ENCODE data around the gene C8G. TPM values are rescaled to one million over a fixed set of nuclear protein-coding genes. Genes with fewer than 3 reads are reported as not detected.

C8G gene
- total and polyA plus RNA-seq, 2 donors (not counting 1 experiment from before 2014, with no cell fraction given), result 1.7 to 2.8 TPM

GRCh38 chr9:136982232-136983051, 37.4 kb downstream of the C8G start, which contains the start of gene LCNL1:
Gene LCNL1, plus strand, starts transcription at chr9:136982993. Its CDS starts 594 bp downstream, at chr9:136983587.
- Histone ChIP-seq H3K4me2 (replicated peaks; ENCODE audit: low read depth, low read length, poor library complexity, severe bottlenecking) (no peak within 1 kb of the TSS), H3K4me1 (ENCODE audit: control insufficient read depth in 2 of 2, insufficient read depth in 2 of 2, low read length in 2 of 2) (peaks cover 12 to 17% of the 10 kb centered on the region in 2 donors), H3K27me3 (replicated peaks in 1 of 4; ENCODE audit: control extremely low read depth in 1 of 4, control insufficient read depth in 3 of 4, insufficient read depth in 4 of 4, low read length in 3 of 4) (peaks cover 0 to 78% (median 17%) of the 10 kb centered on the region in 4 experiments), H3K4me3 (ENCODE audit: control extremely low read depth in 1 of 5, extremely low read depth in 1 of 5, insufficient read depth in 1 of 5, low read depth in 2 of 5, low read length in 4 of 5) (no peak within 1 kb of the TSS), H3K9me3 (ENCODE audit: control extremely low read depth in 1 of 3, control insufficient read depth in 2 of 3, insufficient read depth in 1 of 3, low read length in 2 of 3) (peaks cover 0 to 13% (median 0%) of the 10 kb centered on the region in 3 donors), H3K36me3 (replicated peaks in 1 of 2; ENCODE audit: control extremely low read depth in 1 of 2, control insufficient read depth in 1 of 2, extremely low read depth in 1 of 2, insufficient read depth in 2 of 2, low read length in 1 of 2) (no peaks in the 10 kb centered on the region), H3K79me2 (ENCODE audit: control insufficient read depth, insufficient read depth, low read length) (no peaks in the 10 kb centered on the region), H2AFZ (ENCODE audit: insufficient read depth, low read depth, low read length, poor library complexity, severe bottlenecking) (no peak within 1 kb of the TSS), H3K9ac (ENCODE audit: low read length) (no peak within 1 kb of the TSS), H3K27ac (ENCODE audit: low read length in 2 of 2) (no peak within 1 kb of the TSS), H4K20me1 (ENCODE audit: control insufficient read depth, insufficient read depth, low read length, poor library complexity, severe bottlenecking) (no peaks in the 10 kb centered on the region)
- Mint-ChIP-seq H3K4me1 (peaks cover 7% of the 10 kb centered on the region), H3K4me3 (no peak within 1 kb of the TSS), H3K27me3 (peaks cover 21% of the 10 kb centered on the region), H3K9me3 (ENCODE audit: insufficient read depth) (no peaks in the 10 kb centered on the region), H3K27ac (no peak within 1 kb of the TSS)
- no peak for TF ChIP-seq EZH2 (IDR thresholded peaks at IDR 0.05; ENCODE audit: borderline replicate concordance, insufficient read depth, low read depth, low read length, poor library complexity, severe bottlenecking)
- TF ChIP-seq, protein P1, sequence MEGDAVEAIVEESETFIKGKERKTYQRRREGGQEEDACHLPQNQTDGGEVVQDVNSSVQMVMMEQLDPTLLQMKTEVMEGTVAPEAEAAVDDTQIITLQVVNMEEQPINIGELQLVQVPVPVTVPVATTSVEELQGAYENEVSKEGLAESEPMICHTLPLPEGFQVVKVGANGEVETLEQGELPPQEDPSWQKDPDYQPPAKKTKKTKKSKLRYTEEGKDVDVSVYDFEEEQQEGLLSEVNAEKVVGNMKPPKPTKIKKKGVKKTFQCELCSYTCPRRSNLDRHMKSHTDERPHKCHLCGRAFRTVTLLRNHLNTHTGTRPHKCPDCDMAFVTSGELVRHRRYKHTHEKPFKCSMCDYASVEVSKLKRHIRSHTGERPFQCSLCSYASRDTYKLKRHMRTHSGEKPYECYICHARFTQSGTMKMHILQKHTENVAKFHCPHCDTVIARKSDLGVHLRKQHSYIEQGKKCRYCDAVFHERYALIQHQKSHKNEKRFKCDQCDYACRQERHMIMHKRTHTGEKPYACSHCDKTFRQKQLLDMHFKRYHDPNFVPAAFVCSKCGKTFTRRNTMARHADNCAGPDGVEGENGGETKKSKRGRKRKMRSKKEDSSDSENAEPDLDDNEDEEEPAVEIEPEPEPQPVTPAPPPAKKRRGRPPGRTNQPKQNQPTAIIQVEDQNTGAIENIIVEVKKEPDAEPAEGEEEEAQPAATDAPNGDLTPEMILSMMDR (IDR thresholded peaks at IDR 0.05), result no peak
- ChIA-PET POLR2A (interaction anchor here (0.6 kb wide), 1 partner anchor 14 kb away, joined by 3 read pairs; no protein-coding TSS in a partner anchor), CTCF (no interaction called here)
- ATAC-seq (ENCODE audit: low read depth) (no peak), DNase-seq (no peak)
- 92% methylated on average over 18 of the region's 18 CpGs for WGBS (ENCODE audit: insufficient coverage)
- intact Hi-C loops (cut with micrococcal nuclease), result no loop called here

- TF ChIP-seq EZH2 (IDR thresholded peaks at IDR 0.05; ENCODE audit: borderline replicate concordance, insufficient read depth, low read depth, low read length, poor library complexity, severe bottlenecking), result no peak
- TF ChIP-seq, protein P1 (IDR thresholded peaks at IDR 0.05), result no peak
- H3K27me3 ChIP-seq (replicated peaks in 1 of 4; ENCODE audit: control extremely low read depth in 1 of 4, control insufficient read depth in 3 of 4, insufficient read depth in 4 of 4, low read length in 3 of 4), result peaks cover 0 to 73% (median 17%) of the 10 kb centered on the region in 4 experiments
- H2AFZ ChIP-seq (ENCODE audit: insufficient read depth, low read depth, low read length, poor library complexity, severe bottlenecking), result no peak overlapping the region
- H3K9me3 Mint-ChIP-seq (ENCODE audit: insufficient read depth), result no peaks in the 10 kb centered on the region
- H4K20me1 ChIP-seq (ENCODE audit: control insufficient read depth, insufficient read depth, low read length, poor library complexity, severe bottlenecking), result no peaks in the 10 kb centered on the region
- ChIA-PET POLR2A (no interaction called here), CTCF (no interaction called here)
- H3K36me3 ChIP-seq (replicated peaks in 1 of 2; ENCODE audit: control extremely low read depth in 1 of 2, control insufficient read depth in 1 of 2, extremely low read depth in 1 of 2, insufficient read depth in 2 of 2, low read length in 1 of 2), result no peaks in the 10 kb centered on the region
- intact Hi-C loops (cut with micrococcal nuclease), result no loop called here
- peaks cover 6% of the 10 kb centered on the region for H3K4me1 Mint-ChIP-seq
- peaks cover 26% of the 10 kb centered on the region for H3K27me3 Mint-ChIP-seq
- H3K4me1 ChIP-seq (ENCODE audit: control insufficient read depth in 2 of 2, insufficient read depth in 2 of 2, low read length in 2 of 2), result peaks cover 10 to 13% of the 10 kb centered on the region in 2 donors
- H3K27ac Mint-ChIP-seq, result no peak overlapping the region
- no peak overlapping the region for H3K27ac ChIP-seq (ENCODE audit: low read length in 2 of 2)
- H3K9me3 ChIP-seq (ENCODE audit: control extremely low read depth in 1 of 3, control insufficient read depth in 2 of 3, insufficient read depth in 1 of 3, low read length in 2 of 3), result peaks cover 0 to 11% (median 0%) of the 10 kb centered on the region in 3 donors
- H3K4me2 ChIP-seq (replicated peaks; ENCODE audit: low read depth, low read length, poor library complexity, severe bottlenecking), result no peak overlapping the region
- no peak overlapping the region for H3K4me3 Mint-ChIP-seq
- no peak overlapping the region for H3K4me3 ChIP-seq (ENCODE audit: control extremely low read depth in 1 of 5, extremely low read depth in 1 of 5, insufficient read depth in 1 of 5, low read depth in 2 of 5, low read length in 4 of 5)
- H3K9ac ChIP-seq (ENCODE audit: low read length), result no peak overlapping the region
- DNase-seq, result no peak
- no peaks in the 10 kb centered on the region for H3K79me2 ChIP-seq (ENCODE audit: control insufficient read depth, insufficient read depth, low read length)
- no peak for ATAC-seq (ENCODE audit: low read depth)
- WGBS (ENCODE audit: insufficient coverage), result 41% methylated on average over 7 of the region's 9 CpGs
Measured at GRCh38 chr9:136983167-136983566, 38.1 kb downstream of the C8G start.

Data from B cell (primary cell).